GM18520 (cell line): ENCODE data around the gene AUH.
A peak's percentile ranks its signal among the peaks of the same experiment; 100 is the strongest.
"Not testable (repeated sequence)": the region's sequence is repeated elsewhere in the genome, so short reads cannot be mapped to it uniquely, and the experiment has no call there.

ENCODE experiments used
- ATAC-seq: cut with Tn5 transposase; IDR thresholded peaks from one replicate; pipeline ENCODE4 v1.9.1; 2021; ENCODE audit not compliant: unreplicated experiment

The AUH gene

GRCh38 chr9:91361291-91362050, at the start of gene AUH:
Gene AUH (minus strand): TSS chr9:91361918. CDS start chr9:91361889, 29 bp downstream.
- ATAC-seq = peak; percentile 76

DNA sequence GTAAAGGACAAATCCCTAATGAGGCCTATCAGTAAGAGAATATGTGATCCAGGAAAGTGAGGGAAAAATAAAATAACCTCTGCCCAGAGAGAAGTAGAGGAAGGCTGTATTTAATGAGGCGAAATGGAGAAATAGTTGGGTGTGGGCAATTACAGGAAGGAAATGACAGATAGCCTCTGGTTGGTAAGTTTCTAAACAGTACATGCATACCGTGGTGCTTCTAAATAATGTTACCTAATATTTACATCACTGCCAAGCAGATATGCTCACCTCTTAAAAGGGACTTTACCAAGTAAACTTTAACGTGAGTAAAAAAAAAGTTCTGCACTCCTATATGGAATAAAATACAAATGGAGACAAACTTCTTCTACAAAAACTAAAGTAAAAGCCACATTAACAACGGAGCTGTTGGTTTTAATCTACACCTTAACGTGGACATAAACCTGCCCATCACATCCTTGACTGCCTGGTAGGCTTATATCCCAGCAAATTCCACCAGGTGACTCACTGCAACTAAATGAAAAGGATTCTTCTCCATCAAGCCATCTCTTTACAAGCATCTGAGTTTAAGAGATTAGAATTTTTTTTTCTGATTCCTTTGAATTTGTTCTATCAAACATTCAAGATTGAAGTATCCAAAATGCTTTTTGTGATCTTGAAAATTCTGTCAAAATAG, 49.5 kb upstream of the AUH start:
- no peak for ATAC-seq

GRCh38 chr9:91410161-91410560, 48.4 kb upstream of the AUH start:
- ATAC-seq = no peak

GRCh38 chr9:91408475-91408874, 46.8 kb upstream of the AUH start:
- no peak for ATAC-seq

GRCh38 chr9:91407580-91408318, 46.0 kb upstream of the AUH start:
- ATAC-seq = no peak

DNA sequence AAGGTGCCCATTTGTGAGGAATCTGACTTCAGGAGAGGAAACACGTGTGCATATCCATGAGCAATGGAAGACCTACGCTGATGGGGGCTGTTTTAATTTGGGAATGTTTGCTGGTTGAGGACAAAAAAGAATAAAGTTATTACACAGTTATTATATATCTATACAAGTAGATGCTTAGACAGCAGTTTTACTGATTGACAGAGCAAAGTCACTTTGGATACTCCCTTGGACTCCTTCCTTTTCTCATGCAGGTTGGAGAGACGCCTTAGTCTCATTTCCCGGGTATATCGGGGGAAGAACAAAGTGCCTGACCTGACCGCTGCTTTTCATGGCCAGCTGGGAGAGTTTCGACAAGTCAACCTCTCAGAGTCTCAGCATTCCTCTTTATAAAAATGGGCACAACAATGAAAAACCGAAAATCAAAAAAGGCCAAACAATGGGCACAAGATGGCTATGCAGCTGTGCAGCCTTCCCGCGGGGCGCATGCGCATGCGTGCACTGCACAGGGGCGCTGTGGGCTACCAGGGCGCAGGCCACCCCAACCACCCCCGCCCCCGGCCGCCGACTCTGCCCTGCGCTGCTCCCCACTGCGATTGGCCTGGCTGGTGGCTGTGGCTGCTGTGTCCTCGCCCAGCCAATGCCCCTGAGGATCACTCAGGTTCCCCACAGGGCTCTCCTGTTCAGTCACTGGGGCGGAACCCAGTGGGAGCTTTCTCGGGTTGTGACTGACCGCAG, 43.8 kb upstream of the AUH start:
- ATAC-seq = no peak

DNA sequence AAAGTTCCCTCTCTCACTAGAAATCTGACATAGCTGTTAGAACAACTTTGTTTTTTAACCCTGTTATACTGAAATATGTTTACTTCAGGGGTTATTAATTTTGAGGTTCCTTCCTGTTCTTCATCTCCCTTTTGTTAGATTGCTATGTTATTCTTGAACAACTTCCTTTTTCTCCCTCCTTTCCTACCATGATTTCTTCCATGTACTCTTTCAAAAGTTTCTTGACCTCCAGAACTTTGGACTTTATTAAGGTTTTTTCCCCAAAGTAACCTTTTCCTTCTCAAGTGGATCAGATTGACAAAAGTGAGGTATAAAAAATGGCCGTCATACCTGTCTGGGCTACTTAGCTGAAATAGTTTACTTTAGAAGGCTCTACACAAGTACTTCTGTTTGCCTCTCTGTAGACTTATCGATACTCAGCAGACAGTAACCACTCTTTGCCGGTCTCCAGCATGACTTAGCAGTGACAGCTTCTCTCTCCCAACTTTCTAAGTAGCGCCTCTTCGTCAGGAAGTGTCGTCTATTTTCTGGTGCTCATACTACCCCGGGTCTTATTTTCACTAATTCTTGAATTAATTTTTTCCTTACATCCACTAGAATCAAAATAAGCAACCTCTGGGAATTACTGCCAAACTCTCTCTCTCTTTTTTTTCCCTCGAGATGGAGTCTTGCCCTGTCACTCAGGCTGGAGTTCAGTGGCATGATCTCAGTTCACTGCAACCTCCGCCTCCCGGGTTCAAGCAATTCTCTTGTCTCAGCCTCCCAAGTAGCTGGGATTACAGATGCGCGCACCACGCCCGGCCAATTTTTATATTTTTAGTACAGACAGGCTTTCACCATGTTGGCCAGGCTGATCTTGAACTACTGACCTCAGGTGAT, 42.2 kb upstream of the AUH start:
- ATAC-seq = no peak

DNA sequence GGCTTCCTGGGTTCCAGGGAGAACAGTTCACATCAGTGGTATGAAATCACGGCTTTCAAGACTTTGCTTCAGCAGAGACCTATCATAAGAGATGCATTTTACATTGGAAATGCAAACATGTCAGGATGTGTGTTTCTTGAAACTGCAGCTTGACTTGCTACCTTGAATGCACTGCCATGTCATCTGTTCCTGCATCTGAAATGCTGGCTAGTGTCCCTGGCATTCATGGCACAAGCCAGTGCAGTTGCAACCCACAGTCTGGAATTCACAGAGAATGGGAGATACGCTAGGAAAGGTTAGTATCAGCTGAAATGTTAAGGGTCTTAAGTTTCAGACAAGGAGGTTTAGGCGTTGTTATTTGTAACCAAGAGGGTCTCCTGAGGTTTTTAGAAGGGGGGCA, 37.2 kb upstream of the AUH start:
- no peak for ATAC-seq

DNA sequence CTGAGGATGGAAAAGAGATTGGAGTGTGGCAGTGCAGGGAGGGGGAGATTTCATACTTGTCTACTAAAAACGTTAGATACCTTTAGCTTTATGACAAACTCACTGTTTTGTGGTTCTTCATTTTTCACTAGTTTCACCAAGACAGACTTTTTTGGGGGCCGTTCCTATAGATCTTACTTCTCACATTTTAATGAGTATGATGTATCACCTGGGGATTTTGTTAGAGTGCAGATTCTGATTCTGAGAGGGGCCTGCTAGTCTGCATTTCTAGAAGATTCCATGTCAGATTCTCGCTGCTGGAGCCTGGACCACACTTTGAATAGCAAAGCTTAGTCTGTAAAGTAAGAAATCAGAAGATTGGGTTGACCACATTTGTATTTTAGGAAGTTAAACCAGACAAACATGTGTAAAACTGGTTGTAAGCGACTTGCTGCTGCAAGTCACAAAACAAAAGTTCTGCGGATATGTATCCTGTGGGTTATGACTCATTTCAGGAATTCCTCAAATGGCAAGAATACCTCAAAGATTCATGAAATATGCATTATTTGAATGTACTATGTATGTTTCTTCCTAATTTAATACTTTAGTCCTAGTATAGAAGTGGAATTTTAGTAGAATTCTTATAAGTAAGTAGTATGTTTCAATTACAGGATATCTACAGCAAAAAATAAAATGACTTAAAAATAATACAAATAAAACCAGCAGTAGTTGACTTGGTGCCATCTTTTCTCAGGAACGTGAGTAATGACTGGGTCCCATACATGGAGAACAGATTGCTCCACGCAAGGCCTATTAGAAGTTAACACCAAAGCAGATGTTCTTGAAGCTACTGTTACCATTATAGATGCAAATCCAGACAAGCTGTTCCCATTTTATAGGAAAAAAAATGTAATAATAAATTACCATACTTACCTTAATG, 34.1 kb upstream of the AUH start:
- ATAC-seq = no peak

GRCh38 chr9:91395106-91395552, 33.4 kb upstream of the AUH start:
- no peak for ATAC-seq

- no peak for ATAC-seq
These were observed 32.1 kb upstream of the AUH start for GRCh38 chr9:91393826-91394225.

- no peak for ATAC-seq
These were observed 30.7 kb upstream of the AUH start for GRCh38 chr9:91392435-91392834.

- ATAC-seq = no peak
These were observed 30.1 kb upstream of the AUH start for GRCh38 chr9:91391818-91392217.

GRCh38 chr9:91391412-91391811, 29.7 kb upstream of the AUH start:
- ATAC-seq = no peak

GRCh38 chr9:91389686-91390085, 28.0 kb upstream of the AUH start:
- not testable (repeated sequence) for ATAC-seq

- no peak for ATAC-seq
These were observed 25.0 kb upstream of the AUH start for GRCh38 chr9:91386765-91387164.

GRCh38 chr9:91384954-91385353, 23.2 kb upstream of the AUH start:
- ATAC-seq = no peak

GRCh38 chr9:91383577-91383976, 21.9 kb upstream of the AUH start:
- no peak for ATAC-seq

GRCh38 chr9:91382298-91382697, 20.6 kb upstream of the AUH start:
- no peak for ATAC-seq
